HG02870 (cell line): ENCODE measurements around the gene KRTAP29-1.
"Not testable (repeated sequence)": the region's sequence is repeated elsewhere in the genome, so short reads cannot be mapped to it uniquely, and the experiment has no call there.

Source experiments
- ATAC-seq: cut with Tn5 transposase; IDR thresholded peaks from one replicate; pipeline ENCODE4 v1.9.1; 2021; ENCODE audit warnings: mild to moderate bottlenecking, moderate library complexity; ENCODE audit not compliant: unreplicated experiment

The KRTAP29-1 gene

DNA sequence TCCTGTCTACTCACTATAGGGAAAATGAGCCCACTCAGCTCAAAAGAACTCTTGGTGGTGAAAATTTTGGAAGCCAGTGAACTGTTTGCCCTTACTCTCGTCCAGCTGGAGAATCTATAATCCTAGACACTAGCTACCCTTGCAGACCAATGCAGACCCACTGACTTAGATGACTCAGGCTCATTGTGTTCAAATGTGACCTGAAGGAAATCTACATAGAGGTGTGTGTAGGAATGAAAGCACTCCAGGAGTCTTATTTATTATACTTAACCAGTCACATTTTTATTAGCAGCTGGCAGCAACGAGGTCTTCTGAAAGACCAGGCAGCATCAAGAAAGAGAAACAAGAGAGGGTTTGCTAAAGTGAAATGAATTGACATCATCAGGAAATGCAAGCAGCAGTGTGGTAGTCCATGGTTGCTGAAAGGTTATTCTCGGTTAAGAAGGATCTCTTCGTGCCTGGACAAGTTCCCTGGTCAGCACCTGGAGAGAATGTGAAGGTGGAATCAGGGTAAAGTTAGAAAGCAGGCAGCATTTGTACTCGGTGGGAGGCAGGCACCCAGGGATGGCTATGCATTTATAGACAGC, 1.4 kb downstream of the KRTAP29-1 start:
- ATAC-seq, result no peak

- ATAC-seq, result no peak
Measured at GRCh38 chr17:41298458-41299135, 4.1 kb downstream of the KRTAP29-1 start.

DNA sequence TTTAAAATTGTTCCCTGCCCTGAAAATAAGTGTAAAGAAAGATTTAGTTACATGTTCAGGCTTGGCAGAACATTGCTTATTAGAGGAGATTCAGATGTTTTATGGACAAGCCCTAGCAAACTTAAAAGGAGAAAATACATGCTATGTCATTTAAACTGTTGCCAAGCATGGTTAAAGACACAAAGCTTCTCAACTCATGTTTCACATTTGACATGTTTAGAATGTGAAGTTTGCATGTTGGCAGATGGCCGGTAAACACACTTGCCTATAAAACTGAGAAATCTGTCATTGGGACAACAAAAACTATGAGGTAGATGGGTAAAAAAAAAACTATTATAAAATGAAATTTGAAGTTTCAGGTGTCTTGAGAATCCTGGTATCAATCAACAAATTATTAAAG, 5.8 kb downstream of the KRTAP29-1 start:
- no peak for ATAC-seq

DNA sequence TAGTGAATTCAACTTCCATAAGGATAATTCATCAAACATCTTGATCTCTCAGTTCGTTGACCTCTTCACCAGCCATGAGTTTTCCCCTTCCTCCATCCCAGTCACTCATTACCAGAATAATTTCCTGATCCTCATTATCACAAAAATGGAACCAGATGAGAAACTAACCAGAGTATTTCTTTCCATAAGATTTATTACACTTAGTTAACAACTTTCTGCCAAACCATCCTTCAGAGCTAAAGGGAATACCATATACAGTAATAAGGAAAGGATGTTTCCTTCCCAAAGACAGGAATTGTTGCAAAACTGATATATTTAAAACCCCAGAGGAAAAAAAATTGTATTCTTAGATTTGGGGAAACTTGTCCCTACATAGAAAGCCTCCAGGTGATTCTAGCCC, 8.6 kb downstream of the KRTAP29-1 start:
- no peak for ATAC-seq

DNA sequence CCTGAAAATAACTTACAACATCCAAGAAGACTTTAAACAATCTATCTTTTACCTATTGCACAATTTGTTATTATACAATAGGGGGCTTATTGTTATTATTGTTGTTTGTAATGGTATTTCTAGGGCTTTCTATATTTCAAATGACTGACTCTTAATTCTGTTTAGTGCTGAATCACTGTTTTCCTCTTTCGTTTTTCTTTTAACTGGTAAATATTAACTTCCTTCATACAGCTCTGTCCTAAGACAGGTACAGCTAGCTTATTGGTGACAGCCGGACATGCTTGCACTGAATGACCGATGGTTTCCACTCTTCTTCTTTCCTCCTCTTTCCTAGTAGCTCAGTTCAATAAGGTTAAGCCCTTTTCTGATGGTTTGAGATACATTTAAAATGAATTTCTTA, 15.6 kb downstream of the KRTAP29-1 start:
- no peak for ATAC-seq

- no peak for ATAC-seq
Measured at GRCh38 chr17:41284546-41284945, 18.1 kb downstream of the KRTAP29-1 start.

DNA sequence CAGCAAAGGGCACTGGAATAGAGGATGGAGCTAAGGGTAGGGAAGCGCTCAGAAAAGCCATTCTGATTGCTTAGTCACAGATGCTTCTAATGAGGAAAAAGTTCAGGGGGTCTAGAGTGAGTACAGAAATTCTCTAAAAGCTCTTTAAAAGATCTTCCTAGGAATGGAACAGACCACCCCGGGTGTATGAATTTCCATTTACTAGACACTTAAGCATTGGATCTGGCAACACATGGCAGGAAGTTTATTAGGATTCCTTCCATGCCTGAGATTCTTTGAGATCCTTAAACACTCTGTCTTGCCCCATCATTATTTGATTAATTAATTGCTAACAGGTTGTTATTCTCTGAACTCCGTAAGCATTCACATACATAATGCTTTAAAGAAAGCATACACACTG, 18.6 kb downstream of the KRTAP29-1 start:
- ATAC-seq, result no peak

DNA sequence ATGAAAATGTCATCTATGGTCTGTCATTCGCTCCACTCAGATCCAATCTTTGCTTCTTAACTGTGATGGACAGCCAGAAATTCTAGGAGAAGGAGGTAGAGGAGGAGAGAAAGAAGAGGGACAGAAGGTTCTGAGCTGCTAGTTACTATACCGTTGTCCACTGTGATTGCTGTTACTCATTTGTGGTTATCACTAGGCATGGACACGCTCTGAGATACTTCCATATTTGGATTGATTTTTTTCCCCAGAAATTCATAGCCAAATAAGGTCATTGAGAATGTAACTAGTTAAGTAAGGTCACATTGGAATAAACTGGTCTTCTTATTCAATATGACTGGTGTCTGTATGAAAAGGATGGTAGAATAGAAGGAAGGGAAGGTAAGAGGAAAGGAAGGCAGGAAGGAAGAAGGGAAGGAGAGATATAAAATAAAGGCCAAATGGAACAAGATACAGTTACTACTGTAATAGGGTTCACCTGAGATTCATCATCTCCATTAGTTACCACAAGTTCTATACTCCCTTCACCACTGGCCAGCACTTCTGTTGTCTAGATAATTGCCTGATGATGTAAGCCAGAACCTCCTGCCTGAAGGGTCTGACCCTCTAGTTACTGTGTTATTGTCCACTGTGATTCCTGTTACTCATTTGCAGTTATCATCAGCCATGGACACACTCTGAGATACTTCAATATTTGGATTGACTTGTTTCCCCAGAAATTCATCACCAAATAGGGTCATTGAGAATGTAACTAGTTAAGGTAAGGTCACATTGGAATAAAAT, 24.3 kb downstream of the KRTAP29-1 start:
- no peak for ATAC-seq

DNA sequence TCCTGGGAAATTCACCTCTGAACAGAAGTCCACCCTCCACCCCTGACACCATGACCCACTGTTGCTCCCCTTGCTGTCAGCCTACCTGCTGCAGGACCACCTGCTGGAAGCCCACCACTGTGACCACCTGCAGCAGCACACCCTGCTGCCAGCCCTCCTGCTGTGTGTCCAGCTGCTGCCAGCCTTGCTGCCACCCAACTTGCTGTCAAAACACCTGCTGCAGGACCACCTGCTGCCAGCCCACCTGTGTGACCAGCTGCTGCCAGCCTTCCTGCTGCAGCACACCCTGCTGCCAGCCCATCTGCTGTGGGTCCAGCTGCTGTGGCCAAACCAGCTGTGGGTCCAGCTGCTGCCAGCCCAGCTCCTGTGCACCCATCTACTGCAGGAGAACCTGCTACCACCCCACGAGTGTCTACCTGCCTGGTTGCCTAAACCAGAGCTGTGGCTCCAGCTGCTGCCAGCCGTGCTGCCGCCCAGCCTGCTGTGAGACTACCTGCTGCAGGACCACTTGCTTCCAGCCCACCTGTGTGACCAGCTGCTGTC, 26.9 kb downstream of the KRTAP29-1 start, which contains the start of gene KRTAP9-7:
KRTAP9-7 (plus strand) TSS at position 51 of the 543 bp plus-strand sequence; CDS start at position 51, 0 bp downstream.
- ATAC-seq, result not testable (repeated sequence)

DNA sequence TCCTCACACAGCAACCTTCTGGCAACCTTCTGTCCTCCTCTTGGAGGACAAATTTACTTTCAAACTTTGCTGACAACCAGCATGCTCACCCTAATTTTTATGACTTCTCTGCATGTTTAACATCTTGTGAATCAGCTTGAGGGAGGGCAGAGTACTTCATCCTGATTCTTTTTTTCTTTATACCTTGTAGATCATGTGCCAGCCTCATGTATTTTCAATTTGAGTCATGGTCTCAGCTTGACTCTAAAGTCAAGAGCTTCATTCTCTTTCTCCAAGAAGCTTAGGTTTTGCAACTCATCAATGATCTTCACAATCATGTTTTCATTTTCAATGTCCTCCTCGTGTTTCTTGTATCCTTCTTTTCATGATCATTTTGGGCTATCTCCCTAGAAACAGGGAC, 30.8 kb downstream of the KRTAP29-1 start:
- ATAC-seq, result no peak

GRCh38 chr17:41271323-41271722, 31.3 kb downstream of the KRTAP29-1 start:
- not testable (repeated sequence) for ATAC-seq

- no peak for ATAC-seq
Measured at GRCh38 chr17:41267711-41268110, 34.9 kb downstream of the KRTAP29-1 start.

- no peak for ATAC-seq
Measured at GRCh38 chr17:41265078-41265477, 37.6 kb downstream of the KRTAP29-1 start, which contains the start of gene KRTAP9-6. KRTAP9-6 (plus strand) TSS chr17:41265378; CDS start chr17:41265378, 0 bp downstream.

- no peak for ATAC-seq
Measured at GRCh38 chr17:41264599-41264998, 38.1 kb downstream of the KRTAP29-1 start.

DNA sequence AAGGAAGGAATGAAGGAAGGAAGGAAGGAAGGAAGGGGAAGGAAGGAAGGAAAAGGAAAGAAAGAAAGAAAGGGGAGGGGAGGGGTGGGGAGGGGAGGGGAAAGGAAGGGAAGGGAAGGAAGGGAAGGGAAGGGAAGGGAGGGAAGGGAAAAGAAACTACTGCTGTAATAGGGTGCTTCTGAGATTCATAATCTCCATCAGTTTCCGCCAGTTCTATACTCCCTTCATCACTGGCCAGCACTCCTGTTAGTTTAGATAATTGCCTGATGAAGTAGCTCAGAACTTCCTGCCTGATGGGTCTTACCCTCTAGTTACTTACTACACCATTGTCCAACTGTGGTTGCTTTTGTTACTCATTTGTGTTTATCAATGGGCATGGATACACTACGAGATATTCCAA, 39.4 kb downstream of the KRTAP29-1 start:
- no peak for ATAC-seq

- ATAC-seq, result no peak
Measured at GRCh38 chr17:41258406-41258805, 44.2 kb downstream of the KRTAP29-1 start.

DNA sequence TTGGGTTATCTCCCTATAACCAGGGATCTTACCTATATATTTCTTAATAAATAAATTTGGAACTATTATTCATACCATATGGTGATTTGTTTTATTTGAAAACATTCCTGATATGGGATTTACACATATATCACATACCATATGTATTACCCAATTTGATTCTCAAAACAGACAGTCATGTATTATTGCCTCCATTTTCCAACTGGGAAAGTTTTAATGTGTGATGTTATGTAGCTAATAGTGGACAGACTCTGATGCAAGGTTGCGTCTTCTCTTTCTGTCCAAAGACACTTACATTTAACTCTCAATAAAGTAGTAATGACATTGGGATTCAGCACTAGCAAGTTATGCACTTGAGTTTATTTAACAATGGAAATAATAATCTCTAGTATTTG, 46.4 kb downstream of the KRTAP29-1 start:
- no peak for ATAC-seq

DNA sequence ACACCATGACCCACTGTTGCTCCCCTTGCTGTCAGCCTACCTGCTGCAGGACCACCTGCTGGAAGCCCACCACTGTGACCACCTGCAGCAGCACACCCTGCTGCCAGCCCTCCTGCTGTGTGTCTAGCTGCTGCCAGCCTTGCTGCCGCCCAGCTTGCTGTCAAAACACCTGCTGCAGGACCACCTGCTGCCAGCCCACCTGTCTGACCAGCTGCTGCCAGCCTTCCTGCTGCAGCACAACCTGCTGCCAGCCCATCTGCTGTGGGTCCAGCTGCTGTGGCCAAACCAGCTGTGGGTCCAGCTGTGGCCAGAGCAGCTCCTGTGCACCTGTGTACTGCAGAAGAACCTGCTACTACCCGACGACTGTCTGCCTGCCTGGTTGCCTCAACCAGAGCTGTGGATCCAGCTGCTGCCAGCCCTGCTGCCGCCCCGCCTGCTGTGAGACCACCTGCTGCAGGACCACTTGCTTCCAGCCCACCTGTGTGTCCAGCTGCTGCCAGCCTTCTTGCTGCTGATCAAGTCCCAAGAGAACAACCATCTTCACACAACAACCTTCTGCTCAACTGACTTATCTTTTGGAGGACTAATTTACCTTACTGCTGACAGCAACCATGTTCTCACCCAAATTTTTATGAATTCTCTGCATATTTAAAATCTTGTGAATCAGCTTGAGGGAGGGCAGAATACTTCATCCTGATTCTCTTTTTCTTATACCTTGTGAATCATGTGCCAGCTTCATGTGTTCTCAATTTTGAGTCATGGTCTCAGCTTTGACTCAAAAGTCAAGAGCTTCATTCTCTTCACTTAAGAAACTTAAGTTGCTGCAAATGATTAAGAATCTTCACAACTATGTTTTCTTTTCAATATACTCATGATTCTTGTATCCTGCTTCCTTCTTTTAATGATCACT, 47.0 kb downstream of the KRTAP29-1 start, which contains the start of gene KRTAP9-9:
KRTAP9-9 (plus strand) TSS at position 4 of the 910 bp plus-strand sequence.
- ATAC-seq, result not testable (repeated sequence)

DNA sequence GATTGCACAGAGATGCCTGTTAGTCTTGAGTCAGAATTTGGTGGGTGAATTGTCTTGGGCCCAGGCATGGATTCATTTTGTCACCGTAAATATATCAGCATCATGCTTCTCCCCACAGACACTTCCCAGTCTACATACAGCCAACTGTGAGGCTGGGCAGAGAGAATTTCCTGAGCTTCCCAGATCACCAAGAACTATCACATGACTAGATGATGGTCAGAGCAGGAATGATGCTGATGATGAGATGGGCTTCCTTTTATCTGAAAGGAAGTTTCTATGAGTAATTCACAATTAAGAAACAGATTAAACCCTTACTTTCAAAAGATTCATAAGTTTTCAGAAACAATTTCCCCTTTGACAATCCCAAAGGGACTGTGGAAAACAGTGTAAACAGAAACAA, 47.8 kb downstream of the KRTAP29-1 start:
- ATAC-seq, result no peak
